HepG2 (cell line): ENCODE data around the gene CCDC30. TPM values are rescaled to one million over a fixed set of nuclear protein-coding genes. Genes with fewer than 3 reads are reported as not detected.
A peak's percentile ranks its signal among the peaks of the same experiment; 100 is the strongest.

Experiments used
- ADNP ChIP-seq: sonication (generic); formaldehyde crosslinking; IDR thresholded peaks from 2 replicates; pipeline ENCODE4 v1.4.0; 2020; ENCODE audit warnings: missing genetic modification reagents
- HOXA9 ChIP-seq: sonication (generic); formaldehyde crosslinking; IDR thresholded peaks from 2 replicates; pipeline ENCODE4 v1.8.1; 2022; ENCODE audit warnings: missing genetic modification reagents, mild to moderate bottlenecking, moderate library complexity, borderline replicate concordance
- KAT2B ChIP-seq: fragments of 150-350 bp; IDR thresholded peaks from 2 replicates; pipeline ENCODE4 v1.6.1; 2014; ENCODE audit warnings: low read depth, low read length, borderline replicate concordance
- KIAA2018 ChIP-seq: sonication (generic); formaldehyde crosslinking; IDR thresholded peaks from 2 replicates; pipeline ENCODE4 v1.5.0; 2020; ENCODE audit warnings: mild to moderate bottlenecking, missing genetic modification reagents, borderline replicate concordance
- KLF9 ChIP-seq: IDR thresholded peaks from 2 replicates; pipeline ENCODE4 v1.6.1; 2016; ENCODE audit warnings: low read depth
- MTERF4 ChIP-seq: sonication (generic); formaldehyde crosslinking; IDR thresholded peaks from 2 replicates; pipeline ENCODE4 v1.8.0; 2023; ENCODE audit warnings: mild to moderate bottlenecking, missing genetic modification reagents
- PRDM15 ChIP-seq: sonication (generic); formaldehyde crosslinking; IDR thresholded peaks from 2 replicates; pipeline ENCODE4 v1.4.0; 2020; ENCODE audit warnings: missing genetic modification reagents
- SRF ChIP-seq: IDR thresholded peaks from 2 replicates; pipeline ENCODE4 v1.6.1; 2011; ENCODE audit warnings: mild to moderate bottlenecking, low read depth, low read length, moderate library complexity
- XBP1 ChIP-seq: sonication (generic); formaldehyde crosslinking; IDR thresholded peaks from 2 replicates; pipeline ENCODE4 v1.5.0; 2020; ENCODE audit warnings: missing genetic modification reagents
- ZNF691 ChIP-seq: sonication (generic); formaldehyde crosslinking; IDR thresholded peaks from 2 replicates; pipeline ENCODE4 v1.4.0; 2020; ENCODE audit warnings: missing genetic modification reagents, low read depth, mild to moderate bottlenecking, borderline replicate concordance
- ZNF704 ChIP-seq: sonication (generic); formaldehyde crosslinking; IDR thresholded peaks from 2 replicates; pipeline ENCODE4 v1.8.1; 2023; ENCODE audit warnings: mild to moderate bottlenecking, inconsistent platforms, moderate library complexity, missing genetic modification reagents, borderline replicate concordance
- ZNF773 ChIP-seq: sonication (generic); formaldehyde crosslinking; IDR thresholded peaks from 2 replicates; pipeline ENCODE4 v1.4.0; 2020; ENCODE audit warnings: missing genetic modification reagents, borderline replicate concordance
- ZNF776 ChIP-seq: sonication (generic); formaldehyde crosslinking; IDR thresholded peaks from 2 replicates; pipeline ENCODE4 v1.4.0; 2020; ENCODE audit warnings: mild to moderate bottlenecking, missing genetic modification reagents
- ZSCAN31 ChIP-seq: sonication (generic); formaldehyde crosslinking; IDR thresholded peaks from 2 replicates; pipeline ENCODE4 v1.5.0; 2020; ENCODE audit warnings: low read depth, mild to moderate bottlenecking, missing genetic modification reagents
- polyA plus RNA-seq, 8 experiments: library from polyadenylated mRNA; depleted of rRNA in 3 of 8; stranded (reverse) in 7 of 8; unstranded in 1 of 8; fragments of >200 nt; fragmentation: Illumina TruSeq in 4 of 8; extraction: Trizol in 4 of 8; gene quantifications; 2 replicates each; pipeline versions ENCODE4 v1.2.1 to v1.2.3, GENCODE V29; 2011 to 2016; ENCODE audit warnings: low read depth in 4 of 8, missing spikeins in 1 of 8, mixed read lengths in 1 of 8; ENCODE audit not compliant: insufficient read depth in 1 of 8
- total RNA-seq, 5 experiments: library from RNA; depleted of rRNA; stranded (reverse); fragments of >200 nt; fragmentation: Illumina TruSeq; extraction: Trizol; gene quantifications; 2 replicates each; pipeline ENCODE4 v1.2.3, GENCODE V29; 2016; ENCODE audit warnings: low read depth in 1 of 5

CCDC30 gene
- total and polyA plus RNA-seq, 2 of the 13 experiments (the other 11 are each of a cell fraction or from before 2014, with no cell fraction given) = 0.25 to 0.77 TPM

GRCh38 chr1:42456754-42457089, 6.4 kb upstream of the CCDC30 start (continued):
- TF ChIP-seq KIAA2018 (CRISPR knock-in tag) (no peak), MTERF4 (CRISPR knock-in tag) (no peak; the same call in 1 of the 2 replicates), HOXA9 (CRISPR knock-in tag) (no peak), KLF9 (CRISPR knock-in tag) (no peak), ADNP (CRISPR knock-in tag) (no peak), ZSCAN31 (CRISPR knock-in tag) (no peak), ZNF691 (CRISPR knock-in tag) (no peak), XBP1 (CRISPR knock-in tag) (no peak), ZNF704 (no peak), PRDM15 (no peak; the same call in 1 of the 2 replicates), ZNF773 (CRISPR knock-in tag) (no peak), KAT2B (no peak), ZNF776 (CRISPR knock-in tag) (0 out of 2 replicates have a peak, but pooled peaks have one; percentile 72), SRF (no peak)
